GM12878 (cell line): ENCODE data around the gene KCNE4. TPM values are rescaled to one million over a fixed set of nuclear protein-coding genes. Genes with fewer than 3 reads are reported as not detected.

Source experiments
- ATAC-seq: fragments of 200-7000 bp; cut with Tn5 transposase; 3 replicates; pipeline ENCODE4 v1.9.1; 2020; ENCODE audit warnings: mild to moderate bottlenecking, moderate library complexity
- BruUV-seq: library from RNA; stranded (reverse); fragments of 400-500 nt; replicated peaks from 2 replicates; lab custom pipeline; 2021; lab: Mats Ljungman, UMichigan
- CTCF ChIA-PET: fragments of 300-600 bp; sonication (Branson Sonifier 250); formaldehyde crosslinking; extraction: SDS; loops from one replicate; lab custom pipeline; 2021; ENCODE audit warnings: inconsistent platforms; lab: Yijun Ruan, JAX
- POLR2A ChIA-PET: fragments of 350-600 bp; formaldehyde crosslinking; extraction: SDS; loops from one replicate; lab custom pipeline; 2021; ENCODE audit warnings: inconsistent platforms; lab: Charles Lee
- RAD21 ChIA-PET: fragments of 300-600 bp; sonication (Branson Sonifier 250); formaldehyde crosslinking; loops from one replicate; lab custom pipeline; 2023; ENCODE audit warnings: antibody characterized with exemption; ENCODE audit not compliant: unreplicated experiment; lab: Charles Lee
- SMC1A ChIA-PET: fragments of 300-600 bp; sonication (Branson Sonifier 250); formaldehyde crosslinking; loops from one replicate; lab custom pipeline; 2023; ENCODE audit not compliant: unreplicated experiment, uncharacterized antibody; lab: Charles Lee
- DNase-seq: peaks from one replicate; pipeline ENCODE4 v3.0.0-alpha.2; 2011; ENCODE audit warnings: low read depth, low spot score
- FAIRE-seq: peaks from 3 replicates; lab custom pipeline; 2011; peaks lifted over from hg19 to GRCh38; lab: Jason Lieb, UNC
- H2AFZ ChIP-seq: 2 replicates; pipeline ENCODE4 v1.6.0; 2011; ENCODE audit warnings: low read depth, low read length, control low read depth; ENCODE audit not compliant: control insufficient read depth
- H3K27ac ChIP-seq: 2 replicates; pipeline ENCODE4 v1.5.1; 2011; ENCODE audit warnings: control low read depth; ENCODE audit not compliant: control insufficient read depth, insufficient read depth
- H3K27me3 ChIP-seq, 2 experiments: replicated peaks in 1 of 2; 2 replicates each; pipeline versions ENCODE4 v1.6.0 to v1.6.1; 2011; ENCODE audit warnings: low read length in 1 of 2; ENCODE audit not compliant: control insufficient read depth in 2 of 2, insufficient read depth in 2 of 2
- H3K36me3 ChIP-seq, 2 experiments: 2 replicates each; pipeline ENCODE4 v1.5.1; 2011; ENCODE audit warnings: low read length in 1 of 2; ENCODE audit not compliant: control insufficient read depth in 2 of 2, insufficient read depth in 2 of 2
- H3K4me1 ChIP-seq: 2 replicates; pipeline ENCODE4 v1.6.1; 2011; ENCODE audit warnings: mild to moderate bottlenecking, low read length, moderate library complexity, mixed read lengths; ENCODE audit not compliant: control insufficient read depth, insufficient read depth
- H3K4me2 ChIP-seq: 2 replicates; pipeline ENCODE4 v1.6.0; 2011; ENCODE audit warnings: control low read depth; ENCODE audit not compliant: control insufficient read depth, insufficient read depth
- H3K4me3 ChIP-seq: fragments of 200-600 bp; sonication (generic); 2 replicates; pipeline ENCODE4 v1.5.1; 2016
- H3K79me2 ChIP-seq: 2 replicates; pipeline ENCODE4 v1.6.0; 2011; ENCODE audit warnings: low read length; ENCODE audit not compliant: control insufficient read depth, insufficient read depth
- H3K9ac ChIP-seq: 2 replicates; pipeline ENCODE4 v1.8.0; 2011; ENCODE audit warnings: low read length, control low read depth, mixed read lengths; ENCODE audit not compliant: control insufficient read depth, insufficient read depth
- H3K9me3 ChIP-seq: replicated peaks from 3 replicates; pipeline ENCODE4 v1.5.1; 2011; ENCODE audit warnings: mild to moderate bottlenecking, low read length; ENCODE audit not compliant: control insufficient read depth, insufficient read depth
- H4K20me1 ChIP-seq: 2 replicates; pipeline ENCODE4 v1.6.0; 2011; ENCODE audit not compliant: control insufficient read depth, insufficient read depth
- ASH2L ChIP-seq: fragments of 300-600, 200-600 bp; sonication (generic); IDR thresholded peaks from 2 replicates; pipeline ENCODE4 v1.6.1; 2017; ENCODE audit warnings: low read depth, mild to moderate bottlenecking, borderline replicate concordance
- HSF1 ChIP-seq: fragments of 150-350 bp; IDR thresholded peaks from 2 replicates; pipeline ENCODE4 v1.6.1; 2014; ENCODE audit warnings: mild to moderate bottlenecking, low read depth, low read length
- NFXL1 ChIP-seq: fragments of 450-650 bp; IDR thresholded peaks from 2 replicates; pipeline ENCODE4 v1.6.1; 2017; ENCODE audit warnings: antibody characterized with exemption, mild to moderate bottlenecking, borderline replicate concordance
- PML ChIP-seq: IDR thresholded peaks from 2 replicates; pipeline ENCODE4 v1.6.1; 2012; ENCODE audit warnings: low read length, inconsistent platforms
- TBL1XR1 ChIP-seq: IDR thresholded peaks from 2 replicates; pipeline ENCODE4 v1.6.1; 2012; ENCODE audit warnings: low read depth, low read length, improper control_type of control experiment
- WGBS: methylation state at CpG from one replicate; pipeline ENCODE4 v1.1.6; 2016; ENCODE audit warnings: low lambda C conversion rate; ENCODE audit not compliant: insufficient replicate concordance, insufficient coverage; ENCODE audit errors: missing lambda C conversion rate; 5-methylcytosine and 5-hydroxymethylcytosine counted together
- in situ Hi-C: fragments of 300-500 bp; cut with MboI; formaldehyde crosslinking; loops from 9 replicates; pipeline ENCODE4 v1.14.3; 2018; ENCODE audit warnings: mixed read lengths
- intact Hi-C: fragments of 100-400 bp; cut with micrococcal nuclease; formaldehyde crosslinking; loops from one replicate; pipeline ENCODE4 v1.14.2; 2022; ENCODE audit not compliant: unreplicated experiment
- polyA plus RNA-seq, 11 experiments: library from polyadenylated mRNA; depleted of rRNA in 4 of 11; unstranded in 6 of 11; stranded (reverse) in 5 of 11; fragments of >200 nt; fragmentation: Nextera tagmentation in 4 of 11; fragmentation: Illumina TruSeq in 1 of 11; extraction: Ambion mirVana in 4 of 11; extraction: Trizol in 1 of 11; gene quantifications; 1 replicate in 1 of 11; 2 replicates in 10 of 11; pipeline versions ENCODE4 v1.2.1 to v1.2.3, GENCODE V29; 2011 to 2016; ENCODE audit warnings: inconsistent platforms in 2 of 11, missing spikeins in 2 of 11, low read depth in 1 of 11
- total RNA-seq, 4 experiments: library from RNA; depleted of rRNA in 3 of 4; stranded (reverse); fragments of >200 nt in 3 of 4; fragmentation: Illumina TruSeq in 1 of 4; extraction: Trizol in 1 of 4; gene quantifications; 2 replicates each; pipeline versions ENCODE4 v1.2.1 to v1.2.3, GENCODE V29; 2013 to 2021
- TF ChIP-seq, protein P1 (sequence below): fragments of 450-650 bp; formaldehyde crosslinking; IDR thresholded peaks from 2 replicates; pipeline ENCODE4 v1.4.0; 2022; ENCODE audit warnings: mild to moderate bottlenecking, moderate library complexity

KCNE4 gene
- total and polyA plus RNA-seq, 10 of the 15 experiments (the other 5 are each of a cell fraction or from before 2014, with no cell fraction given), result 0.30 TPM; not detected in 9

DNA sequence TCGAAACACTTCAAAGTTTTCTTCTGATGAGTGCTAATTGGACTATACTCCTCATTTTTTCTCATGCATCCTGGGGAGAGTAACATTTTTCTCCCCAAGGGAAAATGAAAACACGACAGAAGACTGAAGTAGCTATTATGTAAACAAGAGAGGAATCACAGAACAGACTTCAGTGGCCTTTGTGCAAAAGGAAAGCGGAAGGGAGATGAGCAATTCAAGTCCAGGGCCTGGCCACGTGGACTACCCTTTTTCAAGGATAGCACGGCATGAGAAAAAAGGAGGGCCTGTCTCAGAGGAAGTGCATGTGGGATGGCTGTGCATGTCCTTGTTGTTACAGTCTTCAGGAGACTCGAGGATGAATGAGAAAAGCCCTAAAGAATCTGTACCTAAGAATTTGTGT, 43.8 kb upstream of the KCNE4 start:
- 11% methylated on average over 6 of the region's 6 CpGs for WGBS
- no peaks in the 10 kb centered on the region; a peak in 1 of 4 replicates for H3K27me3 ChIP-seq
- H3K27ac ChIP-seq, result no peak overlapping the region
- no peaks in the 10 kb centered on the region for H3K79me2 ChIP-seq
- no peak overlapping the region for H2AFZ ChIP-seq
- H3K9me3 ChIP-seq, result no peaks in the 10 kb centered on the region
- FAIRE-seq (no peak), ATAC-seq (no peak), DNase-seq (no peak)
- intact Hi-C loops (no loop called here), in situ Hi-C loops (no loop called here)
- H3K4me1 ChIP-seq, result no peaks in the 10 kb centered on the region
- RAD21 ChIA-PET, result no interaction called here
- CTCF ChIA-PET, result no interaction called here
- no peak overlapping the region for H3K4me2 ChIP-seq
- H3K36me3 ChIP-seq, result no peaks in the 10 kb centered on the region
- BruUV-seq, result no TSS peak
- no peak overlapping the region for H3K9ac ChIP-seq
- POLR2A ChIA-PET, result no interaction called here
- H3K4me3 ChIP-seq, result no peak overlapping the region
- no peak for TF ChIP-seq HSF1
- TF ChIP-seq PML, result no peak
- no peak for TF ChIP-seq TBL1XR1
- no peak for TF ChIP-seq NFXL1
- TF ChIP-seq, protein P1, sequence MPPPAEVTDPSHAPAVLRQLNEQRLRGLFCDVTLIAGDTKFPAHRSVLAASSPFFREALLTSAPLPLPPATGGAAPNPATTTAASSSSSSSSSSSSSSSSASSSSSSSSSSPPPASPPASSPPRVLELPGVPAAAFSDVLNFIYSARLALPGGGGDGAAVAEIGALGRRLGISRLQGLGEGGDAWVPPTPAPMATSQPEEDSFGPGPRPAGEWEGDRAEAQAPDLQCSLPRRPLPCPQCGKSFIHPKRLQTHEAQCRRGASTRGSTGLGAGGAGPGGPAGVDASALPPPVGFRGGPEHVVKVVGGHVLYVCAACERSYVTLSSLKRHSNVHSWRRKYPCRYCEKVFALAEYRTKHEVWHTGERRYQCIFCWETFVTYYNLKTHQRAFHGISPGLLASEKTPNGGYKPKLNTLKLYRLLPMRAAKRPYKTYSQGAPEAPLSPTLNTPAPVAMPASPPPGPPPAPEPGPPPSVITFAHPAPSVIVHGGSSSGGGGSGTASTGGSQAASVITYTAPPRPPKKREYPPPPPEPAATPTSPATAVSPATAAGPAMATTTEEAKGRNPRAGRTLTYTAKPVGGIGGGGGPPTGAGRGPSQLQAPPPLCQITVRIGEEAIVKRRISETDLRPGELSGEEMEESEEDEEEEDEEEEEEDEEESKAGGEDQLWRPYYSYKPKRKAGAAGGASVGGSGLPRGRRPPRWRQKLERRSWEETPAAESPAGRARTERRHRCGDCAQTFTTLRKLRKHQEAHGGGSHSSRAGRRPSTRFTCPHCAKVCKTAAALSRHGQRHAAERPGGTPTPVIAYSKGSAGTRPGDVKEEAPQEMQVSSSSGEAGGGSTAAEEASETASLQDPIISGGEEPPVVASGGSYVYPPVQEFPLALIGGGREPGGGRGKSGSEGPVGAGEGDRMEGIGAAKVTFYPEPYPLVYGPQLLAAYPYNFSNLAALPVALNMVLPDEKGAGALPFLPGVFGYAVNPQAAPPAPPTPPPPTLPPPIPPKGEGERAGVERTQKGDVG (CRISPR knock-in tag), result no peak
- TF ChIP-seq ASH2L, result no peak
- H4K20me1 ChIP-seq, result no peaks in the 10 kb centered on the region
- SMC1A ChIA-PET, result no interaction called here
